NB4 (cell line): ENCODE measurements around the gene KCNIP3.

Experiments
- DNase-seq: peaks from one replicate; pipeline ENCODE4 v3.0.0; 2010; ENCODE audit warnings: low read depth
- H3K4me3 ChIP-seq: one replicate; pipeline ENCODE4 v1.5.1; 2011; ENCODE audit warnings: mild to moderate bottlenecking, low read depth, low read length, moderate library complexity
- MYC ChIP-seq: IDR thresholded peaks from 2 replicates; pipeline ENCODE4 v1.6.1; 2011; ENCODE audit warnings: low read depth, low read length
- POLR2A ChIP-seq: IDR thresholded peaks from 2 replicates; pipeline ENCODE4 v1.6.1; 2011; ENCODE audit warnings: mild to moderate bottlenecking; ENCODE audit not compliant: insufficient read length; ENCODE audit errors: extremely low read depth
- TF ChIP-seq, protein P1 (sequence below): IDR thresholded peaks from 2 replicates; pipeline ENCODE4 v1.6.1; 2011; ENCODE audit warnings: low read depth, low read length
- TF ChIP-seq, protein P2 (sequence below): IDR thresholded peaks from one replicate; pipeline ENCODE4 v1.5.1; 2012; ENCODE audit warnings: low read depth, low read length

Gene KCNIP3

DNA sequence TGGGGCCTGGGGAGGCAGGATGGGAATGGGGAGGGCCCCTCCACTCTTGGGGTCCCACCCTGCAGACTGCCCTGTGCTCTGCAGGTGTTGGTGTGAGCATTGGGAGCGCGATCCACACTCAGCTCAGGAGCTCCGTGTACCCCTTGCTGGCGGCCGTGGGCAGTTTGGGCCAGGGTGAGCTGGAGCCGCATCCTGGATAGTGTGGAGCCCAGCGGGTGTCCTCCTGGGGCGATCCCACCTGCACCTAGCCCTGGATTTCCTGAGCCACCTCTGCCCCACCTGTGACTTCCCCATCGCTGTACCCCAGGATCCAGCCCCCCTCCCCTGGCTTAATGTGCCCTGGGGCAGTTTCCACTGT is 20.3 kb upstream of the KCNIP3 start:
- no peak for DNase-seq
- no peak overlapping the region for H3K4me3 ChIP-seq
- TF ChIP-seq, protein P1, sequence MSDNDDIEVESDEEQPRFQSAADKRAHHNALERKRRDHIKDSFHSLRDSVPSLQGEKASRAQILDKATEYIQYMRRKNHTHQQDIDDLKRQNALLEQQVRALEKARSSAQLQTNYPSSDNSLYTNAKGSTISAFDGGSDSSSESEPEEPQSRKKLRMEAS, result no peak
- TF ChIP-seq, protein P2, sequence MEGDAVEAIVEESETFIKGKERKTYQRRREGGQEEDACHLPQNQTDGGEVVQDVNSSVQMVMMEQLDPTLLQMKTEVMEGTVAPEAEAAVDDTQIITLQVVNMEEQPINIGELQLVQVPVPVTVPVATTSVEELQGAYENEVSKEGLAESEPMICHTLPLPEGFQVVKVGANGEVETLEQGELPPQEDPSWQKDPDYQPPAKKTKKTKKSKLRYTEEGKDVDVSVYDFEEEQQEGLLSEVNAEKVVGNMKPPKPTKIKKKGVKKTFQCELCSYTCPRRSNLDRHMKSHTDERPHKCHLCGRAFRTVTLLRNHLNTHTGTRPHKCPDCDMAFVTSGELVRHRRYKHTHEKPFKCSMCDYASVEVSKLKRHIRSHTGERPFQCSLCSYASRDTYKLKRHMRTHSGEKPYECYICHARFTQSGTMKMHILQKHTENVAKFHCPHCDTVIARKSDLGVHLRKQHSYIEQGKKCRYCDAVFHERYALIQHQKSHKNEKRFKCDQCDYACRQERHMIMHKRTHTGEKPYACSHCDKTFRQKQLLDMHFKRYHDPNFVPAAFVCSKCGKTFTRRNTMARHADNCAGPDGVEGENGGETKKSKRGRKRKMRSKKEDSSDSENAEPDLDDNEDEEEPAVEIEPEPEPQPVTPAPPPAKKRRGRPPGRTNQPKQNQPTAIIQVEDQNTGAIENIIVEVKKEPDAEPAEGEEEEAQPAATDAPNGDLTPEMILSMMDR, result no peak
- no peak for TF ChIP-seq POLR2A
- no peak for TF ChIP-seq MYC

- TF ChIP-seq, protein P1, result no peak
- TF ChIP-seq MYC (no peak), POLR2A (no peak)
- TF ChIP-seq, protein P2, result no peak
- no peak for DNase-seq
- H3K4me3 ChIP-seq, result no peak overlapping the region
Observed at GRCh38 chr2:95277246-95277906, 19.8 kb upstream of the KCNIP3 start.

DNA sequence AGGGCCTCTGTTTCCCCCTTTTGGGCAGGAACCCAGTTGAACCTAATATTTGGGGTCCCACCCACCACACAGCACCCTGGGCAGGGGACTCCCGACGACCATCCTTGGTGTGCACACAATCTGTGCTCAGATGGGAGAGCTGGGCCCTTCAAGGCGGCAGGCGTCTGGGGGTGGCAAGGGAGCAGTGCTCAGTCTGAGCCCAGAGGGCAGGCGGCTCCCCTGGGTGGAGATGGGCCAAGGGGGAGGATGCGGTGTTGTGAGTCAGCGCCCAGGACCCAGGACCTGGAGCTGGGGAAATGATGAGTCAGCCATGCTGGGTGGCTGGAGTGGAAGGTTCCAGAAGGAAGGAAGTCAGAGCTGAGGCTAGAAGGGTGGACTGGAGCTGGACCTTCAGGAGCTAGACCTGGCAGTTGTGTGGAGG is 19.1 kb upstream of the KCNIP3 start:
- DNase-seq, result peak; percentile 56
- TF ChIP-seq, protein P2, result no peak
- TF ChIP-seq, protein P1, result no peak
- TF ChIP-seq POLR2A (no peak), MYC (no peak)
- H3K4me3 ChIP-seq, result no peak overlapping the region

GRCh38 chr2:95278637-95279225 is 18.4 kb upstream of the KCNIP3 start:
- TF ChIP-seq MYC, result no peak
- TF ChIP-seq POLR2A, result no peak
- TF ChIP-seq, protein P1, result no peak
- TF ChIP-seq, protein P2, result no peak
- no peak for DNase-seq
- no peak overlapping the region for H3K4me3 ChIP-seq

- TF ChIP-seq POLR2A (no peak), MYC (no peak)
- TF ChIP-seq, protein P1, result no peak
- TF ChIP-seq, protein P2, result no peak
- no peak overlapping the region for H3K4me3 ChIP-seq
- no peak for DNase-seq
Observed at GRCh38 chr2:95279435-95280035, 17.6 kb upstream of the KCNIP3 start.
